22Rv1 (cell line): Measurements from ENCODE around the gene ADGRD2.

Experiments used
- ZFX ChIP-seq: fragments of 450-650 bp; IDR thresholded peaks from 2 replicates; pipeline ENCODE4 v1.6.1; 2017; ENCODE audit warnings: antibody characterized with exemption, borderline replicate concordance
- TF ChIP-seq, protein P1 (sequence below): fragments of 450-650 bp; IDR thresholded peaks from 2 replicates; pipeline ENCODE4 v1.5.1; 2017; ENCODE audit warnings: mild to moderate bottlenecking

GRCh38 chr9:124465736-124466135, 15.5 kb downstream of the ADGRD2 start:
- TF ChIP-seq, protein P1, sequence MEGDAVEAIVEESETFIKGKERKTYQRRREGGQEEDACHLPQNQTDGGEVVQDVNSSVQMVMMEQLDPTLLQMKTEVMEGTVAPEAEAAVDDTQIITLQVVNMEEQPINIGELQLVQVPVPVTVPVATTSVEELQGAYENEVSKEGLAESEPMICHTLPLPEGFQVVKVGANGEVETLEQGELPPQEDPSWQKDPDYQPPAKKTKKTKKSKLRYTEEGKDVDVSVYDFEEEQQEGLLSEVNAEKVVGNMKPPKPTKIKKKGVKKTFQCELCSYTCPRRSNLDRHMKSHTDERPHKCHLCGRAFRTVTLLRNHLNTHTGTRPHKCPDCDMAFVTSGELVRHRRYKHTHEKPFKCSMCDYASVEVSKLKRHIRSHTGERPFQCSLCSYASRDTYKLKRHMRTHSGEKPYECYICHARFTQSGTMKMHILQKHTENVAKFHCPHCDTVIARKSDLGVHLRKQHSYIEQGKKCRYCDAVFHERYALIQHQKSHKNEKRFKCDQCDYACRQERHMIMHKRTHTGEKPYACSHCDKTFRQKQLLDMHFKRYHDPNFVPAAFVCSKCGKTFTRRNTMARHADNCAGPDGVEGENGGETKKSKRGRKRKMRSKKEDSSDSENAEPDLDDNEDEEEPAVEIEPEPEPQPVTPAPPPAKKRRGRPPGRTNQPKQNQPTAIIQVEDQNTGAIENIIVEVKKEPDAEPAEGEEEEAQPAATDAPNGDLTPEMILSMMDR, result no peak
- no peak for TF ChIP-seq ZFX
